Thyroid gland (tissue), 4 donors: ENCODE data around the gene ZCWPW1.

ENCODE experiments used
- POLR2A ChIP-seq, 2 donors: fragments of 450-650 bp; IDR thresholded peaks; one replicate each; pipeline ENCODE4 v1.6.1; 2017; ENCODE audit warnings: antibody characterized with exemption in 2 of 2, mild to moderate bottlenecking in 2 of 2, moderate library complexity in 1 of 2
- TF ChIP-seq, protein P1 (sequence below), 6 experiments: fragments of 200-600 bp in 3 of 6; fragments of 450-650 bp in 3 of 6; sonication (generic) in 3 of 6; IDR thresholded peaks; one replicate each; pipeline ENCODE4 v1.5.1; 2016 to 2019; ENCODE audit warnings: antibody characterized with exemption in 6 of 6, mild to moderate bottlenecking in 2 of 6, inconsistent platforms in 1 of 6, moderate library complexity in 1 of 6

DNA sequence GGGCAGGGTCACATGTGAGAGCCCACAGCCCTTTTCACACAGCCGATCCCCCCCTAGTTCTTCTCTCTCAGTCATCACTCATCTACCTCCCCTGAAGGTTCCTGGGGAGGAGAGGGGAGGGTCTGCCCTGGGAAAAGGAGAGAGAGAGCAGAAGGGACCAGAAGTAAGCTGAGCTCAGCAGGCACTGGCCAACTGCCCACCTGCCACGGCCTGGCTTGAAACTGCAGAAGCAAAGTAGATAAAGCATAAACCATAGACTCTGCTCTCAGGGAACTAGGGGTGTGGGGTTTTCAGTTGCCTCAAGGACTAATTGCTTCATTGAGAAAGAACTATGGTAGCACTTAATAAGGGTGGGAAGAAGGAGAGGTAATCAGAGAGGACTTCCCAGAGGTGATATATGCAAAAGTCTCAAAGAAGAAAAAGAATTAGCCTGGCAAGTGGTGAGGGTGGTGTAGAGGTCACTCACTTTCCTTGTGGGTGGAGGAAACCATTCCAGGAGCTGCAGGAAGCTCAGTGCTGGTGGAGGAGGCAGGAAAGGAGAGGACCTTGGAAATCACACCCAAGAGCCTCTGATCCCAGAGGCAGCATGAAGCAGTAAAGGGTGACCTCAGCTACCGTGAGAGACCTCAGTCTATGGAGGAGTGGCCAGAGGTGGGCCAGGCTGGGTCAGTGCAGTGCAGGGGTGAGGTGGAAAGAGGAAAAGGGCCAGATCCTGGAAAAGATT, 38.1 kb downstream of the ZCWPW1 start:
- TF ChIP-seq, protein P1, sequence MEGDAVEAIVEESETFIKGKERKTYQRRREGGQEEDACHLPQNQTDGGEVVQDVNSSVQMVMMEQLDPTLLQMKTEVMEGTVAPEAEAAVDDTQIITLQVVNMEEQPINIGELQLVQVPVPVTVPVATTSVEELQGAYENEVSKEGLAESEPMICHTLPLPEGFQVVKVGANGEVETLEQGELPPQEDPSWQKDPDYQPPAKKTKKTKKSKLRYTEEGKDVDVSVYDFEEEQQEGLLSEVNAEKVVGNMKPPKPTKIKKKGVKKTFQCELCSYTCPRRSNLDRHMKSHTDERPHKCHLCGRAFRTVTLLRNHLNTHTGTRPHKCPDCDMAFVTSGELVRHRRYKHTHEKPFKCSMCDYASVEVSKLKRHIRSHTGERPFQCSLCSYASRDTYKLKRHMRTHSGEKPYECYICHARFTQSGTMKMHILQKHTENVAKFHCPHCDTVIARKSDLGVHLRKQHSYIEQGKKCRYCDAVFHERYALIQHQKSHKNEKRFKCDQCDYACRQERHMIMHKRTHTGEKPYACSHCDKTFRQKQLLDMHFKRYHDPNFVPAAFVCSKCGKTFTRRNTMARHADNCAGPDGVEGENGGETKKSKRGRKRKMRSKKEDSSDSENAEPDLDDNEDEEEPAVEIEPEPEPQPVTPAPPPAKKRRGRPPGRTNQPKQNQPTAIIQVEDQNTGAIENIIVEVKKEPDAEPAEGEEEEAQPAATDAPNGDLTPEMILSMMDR (IDR thresholded peaks at IDR 0.05): no peak
- TF ChIP-seq POLR2A (IDR thresholded peaks at IDR 0.05): no peak
